Esophagus muscularis mucosa (tissue), 4 donors: Measurements from ENCODE around the gene PRDM15.

ENCODE experiments used
- CTCF ChIP-seq, 3 experiments: fragments of 200-600 bp in 2 of 3; fragments of 450-650 bp in 1 of 3; sonication (generic) in 2 of 3; IDR thresholded peaks; one replicate each; pipeline ENCODE4 v1.5.1; 2017 to 2019; ENCODE audit warnings: antibody characterized with exemption in 3 of 3, mild to moderate bottlenecking in 2 of 3, moderate library complexity in 1 of 3
- EP300 ChIP-seq: sonication (generic); formaldehyde crosslinking; IDR thresholded peaks from one replicate; pipeline ENCODE4 v1.6.1; 2017; ENCODE audit warnings: antibody characterized with exemption
- POLR2A ChIP-seq: fragments of 450-650 bp; IDR thresholded peaks from one replicate; pipeline ENCODE4 v1.6.1; 2017; ENCODE audit warnings: antibody characterized with exemption, moderate library complexity, mild to moderate bottlenecking, low read depth
- POLR2AphosphoS5 ChIP-seq, 2 donors: sonication (generic); formaldehyde crosslinking; IDR thresholded peaks; one replicate each; pipeline ENCODE4 v1.6.1; 2017; ENCODE audit warnings: antibody characterized with exemption in 2 of 2

- TF ChIP-seq CTCF (IDR thresholded peaks at IDR 0.05) (no peak), POLR2A (no peak), POLR2AphosphoS5 (IDR thresholded peaks at IDR 0.05) (no peak), EP300 (no peak)
Observed at GRCh38 chr21:41919666-41920398, 40.7 kb upstream of the PRDM15 start.
